Measurements from ENCODE around the gene E4F1.
"Not testable (repeated sequence)": the region's sequence is repeated elsewhere in the genome, so short reads cannot be mapped to it uniquely, and the experiment has no call there.

The E4F1 gene

GRCh38 chr16:2190002-2190658, 33.3 kb upstream of the E4F1 start:
- DNase-seq, result no peak

GRCh38 chr16:2190659-2191445, 32.5 kb upstream of the E4F1 start:
- DNase-seq, result no peak

- no peak for DNase-seq
Observed at GRCh38 chr16:2191446-2191706, 32.0 kb upstream of the E4F1 start.

GRCh38 chr16:2194166-2194834, 29.1 kb upstream of the E4F1 start:
- DNase-seq, result no peak

- peak; percentile 5 for DNase-seq
Observed at GRCh38 chr16:2194852-2195321, 28.5 kb upstream of the E4F1 start.

- no peak for DNase-seq
Observed at GRCh38 chr16:2195322-2196161, 27.8 kb upstream of the E4F1 start.

- DNase-seq, result no peak
Observed at GRCh38 chr16:2196162-2196980, 27.0 kb upstream of the E4F1 start, which contains the start of gene CASKIN1. CASKIN1 (minus strand) TSS chr16:2196605; CDS start chr16:2196432, 173 bp downstream.

- DNase-seq, result no peak
Observed at GRCh38 chr16:2196981-2197511, 26.3 kb upstream of the E4F1 start.

GRCh38 chr16:2197765-2198164, 25.6 kb upstream of the E4F1 start:
- no peak for DNase-seq

GRCh38 chr16:2198283-2198682, 25.1 kb upstream of the E4F1 start:
- DNase-seq, result no peak

GRCh38 chr16:2199095-2199494, 24.3 kb upstream of the E4F1 start:
- DNase-seq, result no peak

- no peak for DNase-seq
Observed at GRCh38 chr16:2199621-2200139, 23.7 kb upstream of the E4F1 start.

- DNase-seq, result no peak
Observed at GRCh38 chr16:2200313-2200712, 23.1 kb upstream of the E4F1 start.

GRCh38 chr16:2203119-2203688, 20.2 kb upstream of the E4F1 start:
- not testable (repeated sequence) for DNase-seq

GRCh38 chr16:2204416-2205103, 18.8 kb upstream of the E4F1 start:
- DNase-seq, result no peak

- DNase-seq, result peak; percentile 82
Observed at GRCh38 chr16:2205104-2205966, 18.1 kb upstream of the E4F1 start, which contains the start of gene MLST8. MLST8 (plus strand) TSS chr16:2205454; CDS start chr16:2206086, 632 bp downstream.

- no peak for DNase-seq
Observed at GRCh38 chr16:2205967-2206313, 17.5 kb upstream of the E4F1 start.

GRCh38 chr16:2206420-2206779, 17.0 kb upstream of the E4F1 start:
- DNase-seq, result no peak

GRCh38 chr16:2206780-2207433, 16.5 kb upstream of the E4F1 start:
- DNase-seq, result no peak
